Measurements from ENCODE around the gene KCNIP4.

Gene KCNIP4

DNA sequence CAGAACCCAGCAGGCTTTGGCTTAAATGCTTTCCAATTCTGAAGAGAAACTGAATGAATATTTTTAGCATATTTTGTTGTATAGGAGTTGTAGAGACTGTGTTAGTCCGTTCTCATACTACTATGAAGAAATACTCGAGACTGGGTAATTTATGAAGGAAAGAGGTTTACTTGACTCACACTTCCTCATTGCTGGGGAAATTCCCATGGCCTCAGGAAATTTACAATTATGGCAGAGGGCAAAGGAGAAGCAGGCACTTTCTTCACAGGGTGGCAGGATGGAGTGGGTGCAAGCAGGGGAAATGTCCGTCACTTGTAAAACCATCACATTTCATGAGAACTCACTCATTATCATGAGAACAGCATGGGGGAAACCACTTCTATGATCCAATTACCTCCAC, 956.6 kb downstream of the KCNIP4 start:
- no peaks in the 10 kb centered on the region for H3K27me3 ChIP-seq (ENCODE audit: control insufficient read depth in 1 of 2, insufficient read depth in 2 of 2, low read length in 2 of 2)
- H3K36me3 ChIP-seq (ENCODE audit: insufficient read depth, low read length) = no peaks in the 10 kb centered on the region
- H3K9ac ChIP-seq (ENCODE audit: low read length) = no peak overlapping the region
- H3K4me3 ChIP-seq (ENCODE audit: low read depth in 1 of 2, low read length in 2 of 2) = no peak overlapping the region
- no peak overlapping the region for H3K27ac ChIP-seq (ENCODE audit: low read depth, low read length)
- no peaks in the 10 kb centered on the region for H3K4me1 ChIP-seq (ENCODE audit: insufficient read depth, low read length)
- H3K9me3 ChIP-seq (ENCODE audit: low read length) = no peaks in the 10 kb centered on the region

DNA sequence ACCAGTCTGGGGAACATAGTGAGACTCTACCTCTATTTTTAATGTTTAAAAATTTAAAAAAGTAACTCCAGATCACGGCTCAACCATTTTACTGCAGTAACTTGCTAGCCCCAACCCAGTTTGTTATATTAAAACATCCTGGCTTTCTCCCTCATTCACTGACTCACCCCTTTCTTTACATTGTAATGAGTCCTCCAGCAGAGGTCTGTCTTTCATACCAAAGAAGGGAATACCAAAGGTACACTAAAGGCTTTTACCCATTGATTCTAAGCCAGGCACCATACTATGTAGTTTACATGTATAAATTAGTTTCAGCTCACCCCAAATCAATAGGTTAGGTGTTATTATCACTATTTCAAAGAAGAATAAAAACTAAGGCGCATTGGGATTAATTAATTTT, 961.4 kb downstream of the KCNIP4 start:
- Histone ChIP-seq H3K4me1 (ENCODE audit: insufficient read depth, low read length) (no peaks in the 10 kb centered on the region), H3K36me3 (ENCODE audit: insufficient read depth, low read length) (no peaks in the 10 kb centered on the region), H3K9ac (ENCODE audit: low read length) (no peak overlapping the region)

DNA sequence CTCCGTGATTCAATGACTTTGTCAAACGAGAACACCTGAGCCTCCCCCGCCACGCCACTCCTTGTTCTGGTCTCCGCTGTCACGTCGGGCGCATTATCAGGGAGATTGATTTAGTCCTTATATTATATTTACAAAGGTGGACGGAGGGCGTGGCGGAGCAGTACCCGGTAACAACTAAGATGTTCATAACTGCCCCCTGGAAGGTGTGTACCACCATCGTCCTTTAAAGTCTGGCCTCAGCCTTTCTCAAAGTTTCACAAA, 964.1 kb downstream of the KCNIP4 start:
- Histone ChIP-seq H3K4me1 (ENCODE audit: insufficient read depth, low read length) (no peaks in the 10 kb centered on the region), H3K9ac (ENCODE audit: low read length) (peak overlapping the region; percentile 13), H3K4me3 (ENCODE audit: low read depth in 1 of 2, low read length in 2 of 2) (peak overlapping the region; percentile 17 to 75), H3K27ac (ENCODE audit: low read depth, low read length) (peak overlapping the region; percentile 39), H3K27me3 (ENCODE audit: control insufficient read depth in 1 of 2, insufficient read depth in 2 of 2, low read length in 2 of 2) (no peaks in the 10 kb centered on the region), H3K36me3 (ENCODE audit: insufficient read depth, low read length) (no peaks in the 10 kb centered on the region), H3K9me3 (ENCODE audit: low read length) (no peaks in the 10 kb centered on the region)

More for the DNA sequence above, 961.4 kb downstream of the KCNIP4 start:
- H3K27me3 ChIP-seq (ENCODE audit: control insufficient read depth in 1 of 2, insufficient read depth in 2 of 2, low read length in 2 of 2) = no peaks in the 10 kb centered on the region
- no peak overlapping the region for H3K27ac ChIP-seq (ENCODE audit: low read depth, low read length)
- no peak overlapping the region for H3K4me3 ChIP-seq (ENCODE audit: low read depth in 1 of 2, low read length in 2 of 2)
- no peaks in the 10 kb centered on the region for H3K9me3 ChIP-seq (ENCODE audit: low read length)

DNA sequence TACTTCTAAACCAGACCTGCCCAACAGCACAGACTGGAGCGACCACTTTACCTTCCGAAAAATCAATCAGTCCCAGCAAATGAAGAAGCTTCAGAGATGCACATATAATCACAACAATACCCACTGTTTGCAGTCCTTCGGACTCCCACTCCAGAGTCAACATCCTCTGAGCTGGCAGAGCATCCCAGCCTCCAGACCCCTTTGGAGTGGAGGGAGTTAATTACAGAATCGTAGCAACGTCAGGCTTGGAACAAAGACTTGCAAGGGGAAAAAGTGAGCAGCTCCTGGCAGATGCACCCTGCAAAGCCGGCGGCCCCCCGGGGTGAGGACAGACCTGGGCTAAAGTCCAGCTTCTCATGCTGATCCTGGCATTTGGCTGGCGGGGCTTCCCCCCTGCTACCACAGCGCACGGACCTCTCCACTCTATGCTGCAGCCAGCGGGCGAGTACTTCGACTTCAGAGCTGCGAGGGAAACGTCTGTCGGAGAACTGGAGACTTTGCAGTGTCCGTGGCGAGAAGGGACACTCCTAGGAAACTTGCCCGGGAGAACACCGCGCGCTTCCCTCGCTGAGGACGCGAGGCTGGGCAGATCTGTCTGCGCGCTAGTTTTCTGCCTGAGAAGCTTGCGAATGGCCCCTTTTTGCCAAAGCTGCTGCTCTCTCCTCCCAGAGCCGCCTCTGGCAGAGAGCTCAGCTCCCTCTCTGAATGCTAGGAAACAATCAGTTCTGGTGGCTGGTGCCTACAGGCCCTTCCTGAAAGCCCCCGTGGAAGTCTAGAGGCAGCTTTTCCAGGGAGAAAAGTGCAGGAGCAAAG, 964.6 kb downstream of the KCNIP4 start:
- H3K4me3 ChIP-seq (ENCODE audit: low read depth in 1 of 2, low read length in 2 of 2) = peak overlapping the region; percentile 17 to 75
- no peaks in the 10 kb centered on the region for H3K27me3 ChIP-seq (ENCODE audit: control insufficient read depth in 1 of 2, insufficient read depth in 2 of 2, low read length in 2 of 2)
- no peaks in the 10 kb centered on the region for H3K36me3 ChIP-seq (ENCODE audit: insufficient read depth, low read length)
- no peaks in the 10 kb centered on the region for H3K4me1 ChIP-seq (ENCODE audit: insufficient read depth, low read length)
- no peaks in the 10 kb centered on the region for H3K9me3 ChIP-seq (ENCODE audit: low read length)
- H3K9ac ChIP-seq (ENCODE audit: low read length) = peak overlapping the region; percentile 13
- H3K27ac ChIP-seq (ENCODE audit: low read depth, low read length) = peak overlapping the region; percentile 39

DNA sequence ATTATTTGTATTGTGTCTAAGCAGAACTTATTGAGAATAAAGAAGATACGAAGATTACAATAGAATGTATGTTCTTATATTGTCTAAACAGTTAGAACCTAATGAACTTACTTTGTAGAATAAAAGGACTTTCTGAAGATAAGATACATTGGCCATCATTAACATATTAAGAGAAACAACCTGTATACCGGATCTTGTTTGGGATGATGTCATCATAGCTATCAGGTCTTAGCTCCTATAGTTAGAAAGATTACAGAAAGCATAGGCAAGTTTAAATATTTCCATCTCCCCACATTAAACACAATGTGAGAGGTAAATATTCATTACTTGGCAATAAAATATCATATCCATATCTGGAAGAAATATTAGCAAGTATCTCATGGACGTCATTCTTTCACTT, 966.0 kb downstream of the KCNIP4 start:
- H3K27me3 ChIP-seq (ENCODE audit: control insufficient read depth in 1 of 2, insufficient read depth in 2 of 2, low read length in 2 of 2) = no peaks in the 10 kb centered on the region
- no peaks in the 10 kb centered on the region for H3K9me3 ChIP-seq (ENCODE audit: low read length)
- H3K36me3 ChIP-seq (ENCODE audit: insufficient read depth, low read length) = no peaks in the 10 kb centered on the region
- no peak overlapping the region for H3K9ac ChIP-seq (ENCODE audit: low read length)
- no peaks in the 10 kb centered on the region for H3K4me1 ChIP-seq (ENCODE audit: insufficient read depth, low read length)
- no peak overlapping the region for H3K4me3 ChIP-seq (ENCODE audit: low read depth in 1 of 2, low read length in 2 of 2)
- no peak overlapping the region for H3K27ac ChIP-seq (ENCODE audit: low read depth, low read length)

DNA sequence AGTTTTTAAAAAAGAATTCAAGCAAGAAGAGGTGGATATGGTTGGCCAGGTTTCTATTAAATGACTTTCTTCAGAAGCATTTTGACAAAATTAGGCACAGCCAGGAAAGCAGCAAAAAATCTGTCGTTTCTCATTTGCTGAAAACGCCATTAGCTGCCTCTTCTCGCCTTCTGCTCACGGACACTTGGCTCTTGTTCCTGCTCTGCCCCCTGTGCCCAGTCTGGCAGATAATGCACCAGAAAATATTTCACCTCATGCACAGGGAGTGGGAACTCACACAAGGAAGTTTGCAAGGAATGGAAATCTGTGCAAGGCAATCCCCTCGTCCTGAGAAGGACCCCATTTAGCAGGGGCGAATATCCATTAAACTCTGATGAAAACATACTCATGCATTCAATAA, 988.3 kb downstream of the KCNIP4 start:
- no peak overlapping the region for H3K27ac ChIP-seq (ENCODE audit: low read depth, low read length)
- H3K27me3 ChIP-seq (ENCODE audit: control insufficient read depth in 1 of 2, insufficient read depth in 2 of 2, low read length in 2 of 2) = no peaks in the 10 kb centered on the region
- H3K9me3 ChIP-seq (ENCODE audit: low read length) = no peaks in the 10 kb centered on the region
- H3K36me3 ChIP-seq (ENCODE audit: insufficient read depth, low read length) = no peaks in the 10 kb centered on the region
- H3K4me1 ChIP-seq (ENCODE audit: insufficient read depth, low read length) = peaks cover 24% of the 10 kb centered on the region
- no peak overlapping the region for H3K9ac ChIP-seq (ENCODE audit: low read length)
- H3K4me3 ChIP-seq (ENCODE audit: low read depth in 1 of 2, low read length in 2 of 2) = no peak overlapping the region

- no peak overlapping the region for H3K9ac ChIP-seq (ENCODE audit: low read length)
- H3K36me3 ChIP-seq (ENCODE audit: insufficient read depth, low read length) = no peaks in the 10 kb centered on the region
- no peaks in the 10 kb centered on the region for H3K9me3 ChIP-seq (ENCODE audit: low read length)
- H3K4me3 ChIP-seq (ENCODE audit: low read depth in 1 of 2, low read length in 2 of 2) = no peak overlapping the region
- no peak overlapping the region for H3K27ac ChIP-seq (ENCODE audit: low read depth, low read length)
- peaks cover 19% of the 10 kb centered on the region for H3K4me1 ChIP-seq (ENCODE audit: insufficient read depth, low read length)
- no peaks in the 10 kb centered on the region for H3K27me3 ChIP-seq (ENCODE audit: control insufficient read depth in 1 of 2, insufficient read depth in 2 of 2, low read length in 2 of 2)
Observed at GRCh38 chr4:20954541-20954940, 994.0 kb downstream of the KCNIP4 start.

- Histone ChIP-seq H3K27ac (ENCODE audit: low read depth, low read length) (no peak overlapping the region), H3K9me3 (ENCODE audit: low read length) (no peaks in the 10 kb centered on the region), H3K4me3 (ENCODE audit: low read depth in 1 of 2, low read length in 2 of 2) (no peak overlapping the region), H3K4me1 (ENCODE audit: insufficient read depth, low read length) (peaks cover 6% of the 10 kb centered on the region), H3K9ac (ENCODE audit: low read length) (no peak overlapping the region), H3K27me3 (ENCODE audit: control insufficient read depth in 1 of 2, insufficient read depth in 2 of 2, low read length in 2 of 2) (no peaks in the 10 kb centered on the region), H3K36me3 (ENCODE audit: insufficient read depth, low read length) (no peaks in the 10 kb centered on the region)
Observed at GRCh38 chr4:20944961-20945360, 1003.6 kb downstream of the KCNIP4 start.

GRCh38 chr4:20944451-20944850, 1004.1 kb downstream of the KCNIP4 start:
- Histone ChIP-seq H3K9me3 (ENCODE audit: low read length) (no peaks in the 10 kb centered on the region), H3K4me3 (ENCODE audit: low read depth in 1 of 2, low read length in 2 of 2) (no peak overlapping the region), H3K9ac (ENCODE audit: low read length) (no peak overlapping the region), H3K4me1 (ENCODE audit: insufficient read depth, low read length) (peaks cover 6% of the 10 kb centered on the region), H3K27me3 (ENCODE audit: control insufficient read depth in 1 of 2, insufficient read depth in 2 of 2, low read length in 2 of 2) (no peaks in the 10 kb centered on the region), H3K27ac (ENCODE audit: low read depth, low read length) (no peak overlapping the region), H3K36me3 (ENCODE audit: insufficient read depth, low read length) (no peaks in the 10 kb centered on the region)

DNA sequence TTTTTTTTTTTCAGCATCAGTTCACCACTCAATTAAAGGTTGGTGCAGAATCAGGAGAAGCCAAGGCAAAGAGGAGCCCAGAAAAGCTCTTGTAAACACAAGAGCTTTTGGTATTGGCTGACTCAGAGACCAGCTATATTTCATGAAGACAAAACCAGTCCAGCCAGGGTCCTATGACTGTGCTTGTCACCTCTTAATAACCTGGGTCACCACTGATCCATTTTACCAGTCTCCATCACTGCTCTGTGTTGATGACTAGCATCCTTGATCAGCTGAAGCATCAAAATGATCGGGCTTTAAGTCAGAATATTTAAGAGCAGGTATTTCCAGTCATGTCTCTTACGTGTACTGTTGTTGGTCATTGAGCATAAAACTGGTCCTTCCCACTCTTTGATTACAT, 1010.4 kb downstream of the KCNIP4 start:
- H3K27me3 ChIP-seq (ENCODE audit: control insufficient read depth in 1 of 2, insufficient read depth in 2 of 2, low read length in 2 of 2) = no peaks in the 10 kb centered on the region
- H3K4me3 ChIP-seq (ENCODE audit: low read depth in 1 of 2, low read length in 2 of 2) = no peak overlapping the region
- H3K9ac ChIP-seq (ENCODE audit: low read length) = no peak overlapping the region
- no peaks in the 10 kb centered on the region for H3K36me3 ChIP-seq (ENCODE audit: insufficient read depth, low read length)
- peaks cover 1% of the 10 kb centered on the region for H3K4me1 ChIP-seq (ENCODE audit: insufficient read depth, low read length)
- no peaks in the 10 kb centered on the region for H3K9me3 ChIP-seq (ENCODE audit: low read length)
- H3K27ac ChIP-seq (ENCODE audit: low read depth, low read length) = no peak overlapping the region

GRCh38 chr4:20926529-20926928, 1022.0 kb downstream of the KCNIP4 start:
- Histone ChIP-seq H3K9me3 (ENCODE audit: low read length) (no peaks in the 10 kb centered on the region), H3K27ac (ENCODE audit: low read depth, low read length) (no peak overlapping the region), H3K4me1 (ENCODE audit: insufficient read depth, low read length) (no peaks in the 10 kb centered on the region), H3K4me3 (ENCODE audit: low read depth in 1 of 2, low read length in 2 of 2) (no peak overlapping the region), H3K9ac (ENCODE audit: low read length) (no peak overlapping the region), H3K36me3 (ENCODE audit: insufficient read depth, low read length) (no peaks in the 10 kb centered on the region), H3K27me3 (ENCODE audit: control insufficient read depth in 1 of 2, insufficient read depth in 2 of 2, low read length in 2 of 2) (no peaks in the 10 kb centered on the region)

DNA sequence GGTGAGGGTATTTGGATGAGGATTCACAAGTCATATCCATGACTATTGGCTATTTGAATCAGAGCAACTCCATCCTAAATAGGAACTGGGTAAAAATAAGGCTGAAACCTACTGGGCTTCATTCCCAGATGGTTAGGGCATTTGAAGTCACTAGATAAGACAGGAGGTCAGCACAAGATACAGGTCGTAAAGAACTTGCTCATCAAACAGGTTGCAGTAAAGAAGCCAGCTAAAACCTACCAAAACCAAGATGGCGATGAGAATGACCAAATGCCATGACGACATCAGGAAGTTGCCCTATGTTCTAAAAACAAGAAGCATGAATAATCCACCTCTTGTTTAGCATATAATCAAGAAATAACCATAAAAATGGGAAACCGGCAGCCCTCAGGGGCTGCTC, 1023.4 kb downstream of the KCNIP4 start:
- no peaks in the 10 kb centered on the region for H3K36me3 ChIP-seq (ENCODE audit: insufficient read depth, low read length)
- H3K4me3 ChIP-seq (ENCODE audit: low read depth in 1 of 2, low read length in 2 of 2) = no peak overlapping the region
- no peak overlapping the region for H3K27ac ChIP-seq (ENCODE audit: low read depth, low read length)
- H3K9ac ChIP-seq (ENCODE audit: low read length) = no peak overlapping the region
- H3K27me3 ChIP-seq (ENCODE audit: control insufficient read depth in 1 of 2, insufficient read depth in 2 of 2, low read length in 2 of 2) = no peaks in the 10 kb centered on the region
- no peaks in the 10 kb centered on the region for H3K9me3 ChIP-seq (ENCODE audit: low read length)
- H3K4me1 ChIP-seq (ENCODE audit: insufficient read depth, low read length) = no peaks in the 10 kb centered on the region
